Tibial nerve (tissue), 4 donors: ENCODE results near the gene PIH1D1.

Experiments used
- CTCF ChIP-seq, 5 experiments: fragments of 200-600 bp in 3 of 5; fragments of 450-650 bp in 2 of 5; sonication (generic) in 3 of 5; IDR thresholded peaks; one replicate each; pipeline ENCODE4 v1.5.1; 2016 to 2019; ENCODE audit warnings: antibody characterized with exemption in 5 of 5, mild to moderate bottlenecking in 3 of 5, moderate library complexity in 2 of 5
- EP300 ChIP-seq, 2 donors: sonication (generic); formaldehyde crosslinking; IDR thresholded peaks; one replicate each; pipeline ENCODE4 v1.6.1; 2017; ENCODE audit warnings: antibody characterized with exemption in 2 of 2, mild to moderate bottlenecking in 1 of 2
- POLR2A ChIP-seq, 2 donors: fragments of 450-650 bp; IDR thresholded peaks; one replicate each; pipeline ENCODE4 v1.6.1; 2017; ENCODE audit warnings: antibody characterized with exemption in 2 of 2, mild to moderate bottlenecking in 2 of 2, moderate library complexity in 2 of 2

- TF ChIP-seq CTCF (IDR thresholded peaks at IDR 0.05) = no peak
- TF ChIP-seq POLR2A (IDR thresholded peaks at IDR 0.05) = no peak
- no peak for TF ChIP-seq EP300 (IDR thresholded peaks at IDR 0.05)
Observed at GRCh38 chr19:49490287-49491029, 38.8 kb upstream of the PIH1D1 start.
